ENCODE results near the gene ZNF584.
"Not testable (repeated sequence)": the region's sequence is repeated elsewhere in the genome, so short reads cannot be mapped to it uniquely, and the experiment has no call there.

Gene ZNF584

GRCh38 chr19:58408152-58409009 is at the start of gene ZNF584:
Gene ZNF584 (plus strand): TSS chr19:58408649. CDS start chr19:58409148, 499 bp downstream.
- peak; percentile 95 for DNase-seq

DNA sequence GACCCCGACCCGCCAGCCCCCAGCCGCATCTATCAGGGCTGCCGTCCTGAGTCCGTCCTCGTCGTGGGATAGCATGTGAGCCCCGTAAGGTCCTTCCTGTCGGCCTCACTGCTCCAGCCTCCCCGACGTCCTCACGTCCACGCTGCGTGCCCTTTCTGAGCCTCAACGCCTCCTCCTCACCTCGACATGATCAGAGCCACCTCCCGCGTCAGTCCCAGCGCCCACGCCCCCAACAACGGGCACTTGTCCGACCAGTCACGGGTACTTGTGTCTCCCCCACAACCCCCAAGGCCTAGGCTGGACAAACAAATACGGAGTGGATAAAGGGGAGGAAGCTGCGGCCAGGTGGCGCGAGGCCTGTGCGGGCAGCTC is 46.6 kb upstream of the ZNF584 start:
- DNase-seq, result peak; percentile 53

DNA sequence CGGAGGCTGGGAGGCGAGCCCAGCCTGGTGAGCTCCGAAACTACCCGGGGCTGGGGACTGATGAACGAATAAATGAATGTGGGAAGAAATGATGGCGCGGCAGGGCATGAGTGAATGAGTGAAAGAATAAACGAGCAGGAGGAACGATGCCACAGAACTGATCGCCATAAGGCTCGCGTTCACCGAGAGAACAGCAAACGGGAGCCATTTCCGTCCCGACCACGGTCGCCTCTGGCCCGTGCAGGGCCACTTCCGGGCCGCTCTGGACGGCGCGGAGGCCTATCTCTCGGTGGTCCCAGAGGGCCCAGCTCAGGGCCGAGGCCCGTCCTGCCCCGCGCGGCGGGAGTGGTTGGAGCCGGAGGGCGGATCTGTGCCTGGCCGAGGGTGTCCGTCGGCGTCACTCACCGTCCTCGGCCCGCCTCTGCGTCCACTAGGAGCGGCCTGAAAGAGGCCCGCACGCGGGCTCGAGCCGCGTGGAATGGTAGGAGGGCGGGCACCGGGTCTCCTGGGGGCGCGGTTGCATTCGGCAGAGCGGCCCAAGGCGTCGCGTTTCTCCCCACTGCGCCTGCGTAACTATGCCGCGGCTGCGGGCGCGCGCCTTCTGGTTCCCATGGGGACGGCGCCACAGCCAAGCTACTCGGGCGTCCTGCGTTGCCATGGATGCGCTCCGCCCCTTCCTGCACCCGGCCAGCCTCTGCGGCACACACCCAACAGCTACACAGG is 46.0 kb upstream of the ZNF584 start, which contains the start of gene ZNF497:
ZNF497 (minus strand) TSS at position 480 of the 723 bp plus-strand sequence. CDS start 5,116 bp downstream, outside the sequence.
- DNase-seq, result peak; percentile 97

- no peak for DNase-seq
Observed at GRCh38 chr19:58364146-58364545, 44.3 kb upstream of the ZNF584 start.

DNA sequence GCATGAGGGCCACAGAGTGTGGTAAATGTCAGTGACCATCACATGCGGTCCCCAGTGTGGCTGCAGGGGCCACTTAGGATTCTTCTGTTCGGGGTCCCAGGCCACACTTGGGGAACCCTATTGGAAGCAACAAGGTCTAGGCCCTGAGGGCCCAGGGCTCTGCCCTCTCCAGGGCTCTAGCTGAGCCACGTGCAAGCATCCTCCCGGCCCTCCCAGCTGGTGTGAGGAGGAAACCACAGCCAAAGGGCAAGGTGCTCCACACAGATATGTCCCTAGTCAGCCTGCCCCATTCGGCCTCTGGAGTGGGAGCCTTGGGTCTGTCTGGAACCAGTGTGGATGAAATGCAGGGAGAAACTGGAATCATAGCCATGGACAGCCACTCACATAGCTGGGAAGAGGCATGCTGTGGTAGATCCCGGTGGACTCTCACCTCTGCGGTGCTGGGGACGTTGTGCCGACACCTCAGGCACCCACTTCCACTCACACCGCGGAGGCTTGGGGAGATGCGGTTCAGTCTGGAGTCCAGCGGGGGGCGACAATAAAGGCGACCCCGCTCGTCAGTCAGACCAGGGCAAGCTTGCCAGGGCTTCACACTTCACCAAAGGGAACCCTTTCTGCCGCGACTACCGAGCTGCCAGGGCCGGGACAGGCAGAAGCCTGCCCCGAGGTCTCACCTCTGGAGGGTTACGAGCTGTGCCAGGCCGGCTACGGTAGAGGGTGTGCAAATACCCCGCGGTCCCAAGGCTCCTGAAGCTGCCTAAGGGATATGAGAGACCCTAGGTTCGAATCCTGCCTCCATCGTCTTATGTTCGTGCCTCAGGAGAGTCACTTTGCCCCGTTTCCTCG is 41.6 kb upstream of the ZNF584 start:
- no peak for DNase-seq

DNA sequence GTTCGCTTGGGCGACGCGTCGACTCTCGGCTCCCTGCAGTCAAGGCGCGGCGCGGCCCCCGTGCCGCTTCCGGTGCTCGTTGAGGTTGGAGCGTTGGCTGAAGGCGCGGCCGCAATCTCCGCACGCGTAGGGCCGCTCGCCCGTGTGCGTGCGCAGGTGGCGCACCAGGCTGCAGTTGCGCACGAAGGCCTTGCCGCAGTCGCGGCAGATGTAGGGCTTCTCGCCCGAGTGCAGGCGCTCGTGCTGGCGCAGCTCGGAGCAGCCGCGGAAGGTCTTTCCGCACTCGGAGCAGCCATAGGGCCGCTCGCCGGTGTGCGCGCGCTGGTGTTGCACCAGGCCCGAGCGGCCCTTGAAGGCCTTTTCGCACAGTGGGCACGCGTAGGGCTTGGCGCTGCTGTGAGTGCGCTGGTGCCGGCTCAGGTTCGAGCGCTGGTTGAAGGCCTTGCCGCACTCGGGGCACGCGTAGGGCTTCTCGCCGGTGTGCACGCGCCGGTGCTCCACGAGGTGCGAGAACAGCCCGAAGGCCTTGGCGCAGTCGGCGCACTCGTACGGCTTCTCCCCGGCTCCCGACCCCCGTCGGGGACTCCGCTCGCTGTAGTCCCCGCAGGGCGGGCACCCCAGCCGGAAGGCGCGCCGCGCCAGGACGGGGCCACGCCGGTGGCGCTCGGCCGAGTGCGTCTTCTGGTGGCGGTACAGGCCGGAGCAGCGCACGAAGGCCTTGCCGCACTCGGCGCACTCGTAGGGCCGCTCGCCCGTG is 40.6 kb upstream of the ZNF584 start:
- DNase-seq, result no peak

DNA sequence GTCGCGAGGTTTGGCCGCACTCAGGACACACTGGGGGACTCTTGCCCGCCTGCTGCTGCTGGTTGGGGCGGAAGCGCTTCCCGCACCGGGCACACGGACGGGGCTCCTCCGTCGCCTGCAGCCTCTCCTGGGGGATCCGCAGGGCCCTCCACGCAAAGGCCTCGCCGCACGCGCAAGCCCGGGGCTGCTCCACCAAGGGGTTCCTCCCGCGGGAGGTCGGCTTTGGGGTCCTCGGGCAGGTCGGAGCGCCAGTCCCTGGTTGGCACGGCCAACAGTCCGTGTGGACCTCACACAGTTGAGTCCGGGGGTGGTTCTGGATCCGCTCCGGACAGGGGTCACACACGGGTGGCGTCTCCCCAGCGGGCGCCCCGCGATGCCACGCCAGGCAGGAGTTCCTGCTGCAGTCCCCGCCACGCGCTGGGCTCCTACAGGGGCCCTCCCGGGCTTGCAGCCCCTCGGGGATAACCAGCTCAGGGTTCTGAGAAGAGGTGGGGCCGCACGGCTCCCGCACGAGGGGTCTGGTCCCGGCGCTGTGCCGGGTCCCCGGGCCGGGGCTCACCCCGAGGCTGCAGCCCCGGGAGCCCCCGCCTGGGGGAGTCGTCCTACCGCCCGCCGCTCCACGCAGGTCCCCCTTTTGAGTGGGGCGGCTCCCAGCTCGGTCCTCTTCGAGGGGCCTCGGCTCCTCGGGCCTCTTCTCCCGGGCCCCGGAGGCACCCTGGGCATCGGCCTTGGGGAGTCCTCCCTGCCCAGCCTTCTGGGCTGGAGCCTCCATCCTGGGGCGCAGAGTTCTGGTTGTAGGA is 39.7 kb upstream of the ZNF584 start:
- no peak for DNase-seq

DNA sequence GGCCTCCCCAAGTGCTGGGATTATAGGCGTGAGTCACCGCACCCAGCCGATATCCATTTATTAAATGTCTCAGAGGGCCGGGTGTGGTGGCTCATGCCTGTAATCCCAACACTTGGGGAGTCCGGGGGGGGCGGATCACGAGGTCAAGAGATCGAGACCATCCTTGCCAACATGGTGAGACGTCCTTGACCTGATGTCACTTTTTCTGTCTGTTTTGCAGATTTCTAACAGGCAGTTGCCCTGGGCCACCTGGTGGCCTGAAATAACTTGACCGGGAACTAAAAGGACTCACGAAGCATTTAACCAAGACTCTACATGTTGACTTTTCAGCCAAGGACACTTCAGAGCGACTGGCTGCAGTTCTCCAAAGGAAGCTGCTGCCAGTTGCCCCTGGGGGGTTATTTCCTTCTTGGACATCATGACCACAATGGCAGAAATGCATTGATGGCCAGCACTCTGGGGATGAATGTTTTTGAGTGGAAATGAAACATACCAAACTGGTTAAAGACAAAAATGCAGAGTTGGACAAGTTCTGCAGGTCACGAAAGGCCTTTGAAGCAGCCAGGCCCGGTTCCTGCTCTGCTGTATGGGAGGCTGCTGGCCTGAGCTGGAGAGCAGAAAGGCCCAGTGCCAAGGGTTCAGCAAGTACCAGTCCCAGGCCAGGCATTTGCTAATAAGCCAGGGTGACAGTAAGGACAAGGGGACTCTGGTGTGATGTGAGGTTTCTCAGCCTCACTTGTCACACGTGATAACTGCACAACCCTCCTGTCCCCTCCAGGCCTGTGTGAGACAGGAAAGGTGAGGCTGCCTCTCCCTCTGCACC is 35.9 kb upstream of the ZNF584 start:
- DNase-seq, result no peak

DNA sequence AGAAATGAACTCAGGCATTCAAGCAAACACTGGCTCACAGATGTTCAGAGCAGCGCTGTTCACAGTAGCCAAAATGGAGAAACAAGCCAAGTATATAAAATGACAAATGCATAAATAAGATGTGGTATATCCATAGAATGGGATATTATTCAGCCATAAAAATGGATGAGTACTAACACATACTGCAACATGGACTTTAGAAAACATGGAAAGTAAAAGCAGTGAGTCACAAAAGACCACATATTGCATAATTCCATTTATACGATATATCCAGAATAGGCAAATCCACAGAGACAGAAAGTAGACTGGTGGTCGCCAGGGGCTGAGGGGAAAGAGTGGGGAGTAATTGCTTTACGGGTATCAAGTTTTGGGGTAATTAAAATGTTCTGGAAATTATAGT is 34.2 kb upstream of the ZNF584 start:
- no peak for DNase-seq

- not testable (repeated sequence) for DNase-seq
Observed at GRCh38 chr19:58376724-58377123, 31.7 kb upstream of the ZNF584 start.

DNA sequence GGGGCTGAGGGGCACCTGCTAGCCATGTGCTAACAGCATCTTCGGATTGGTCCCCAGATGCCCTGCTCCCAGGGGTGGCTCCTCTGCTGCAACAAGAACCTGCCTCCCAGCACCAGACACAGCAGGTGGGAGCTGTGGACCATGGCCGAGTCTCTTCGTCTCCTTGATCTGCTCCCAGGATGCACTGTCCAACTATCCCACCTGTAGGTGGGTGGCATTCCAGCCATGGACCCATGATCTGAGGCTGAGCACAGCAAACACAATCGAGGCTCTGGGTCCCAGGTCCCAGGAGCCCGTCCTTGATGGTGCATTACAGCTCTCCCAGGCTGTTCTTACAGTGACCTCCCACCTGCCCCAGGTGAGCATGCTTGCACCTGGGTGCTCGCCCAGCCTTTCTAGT is 29.2 kb upstream of the ZNF584 start:
- DNase-seq, result no peak

DNA sequence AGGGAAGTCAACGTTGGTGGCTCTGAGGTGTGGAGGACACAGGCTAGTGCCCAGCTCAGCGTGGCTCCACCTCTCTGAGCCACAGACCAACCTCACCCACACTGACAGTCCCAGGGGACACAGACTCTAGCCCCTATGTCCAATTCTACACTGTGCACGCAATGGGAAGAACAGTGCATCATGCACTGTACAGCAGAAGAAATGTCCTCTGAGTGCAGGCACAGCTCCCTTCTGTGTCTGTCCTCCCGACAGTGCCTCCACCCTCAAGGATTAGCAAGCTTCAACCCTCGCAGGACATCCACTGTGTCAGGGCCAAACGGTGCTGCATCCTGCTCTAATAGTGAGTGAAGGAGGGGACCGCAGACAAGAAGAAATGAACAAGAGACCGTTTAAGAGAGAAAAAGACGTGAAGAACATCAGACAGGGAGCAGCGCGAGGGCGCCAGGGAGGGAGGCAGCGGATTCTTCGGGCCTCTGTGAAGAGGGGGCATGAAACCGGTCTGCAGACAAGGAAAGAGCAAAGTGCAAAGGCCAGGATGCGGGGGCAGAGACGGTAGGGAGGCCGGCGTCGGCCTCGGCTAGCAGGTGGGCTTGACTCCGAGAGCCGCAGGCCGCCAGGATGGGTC is 28.3 kb upstream of the ZNF584 start:
- DNase-seq, result no peak

DNA sequence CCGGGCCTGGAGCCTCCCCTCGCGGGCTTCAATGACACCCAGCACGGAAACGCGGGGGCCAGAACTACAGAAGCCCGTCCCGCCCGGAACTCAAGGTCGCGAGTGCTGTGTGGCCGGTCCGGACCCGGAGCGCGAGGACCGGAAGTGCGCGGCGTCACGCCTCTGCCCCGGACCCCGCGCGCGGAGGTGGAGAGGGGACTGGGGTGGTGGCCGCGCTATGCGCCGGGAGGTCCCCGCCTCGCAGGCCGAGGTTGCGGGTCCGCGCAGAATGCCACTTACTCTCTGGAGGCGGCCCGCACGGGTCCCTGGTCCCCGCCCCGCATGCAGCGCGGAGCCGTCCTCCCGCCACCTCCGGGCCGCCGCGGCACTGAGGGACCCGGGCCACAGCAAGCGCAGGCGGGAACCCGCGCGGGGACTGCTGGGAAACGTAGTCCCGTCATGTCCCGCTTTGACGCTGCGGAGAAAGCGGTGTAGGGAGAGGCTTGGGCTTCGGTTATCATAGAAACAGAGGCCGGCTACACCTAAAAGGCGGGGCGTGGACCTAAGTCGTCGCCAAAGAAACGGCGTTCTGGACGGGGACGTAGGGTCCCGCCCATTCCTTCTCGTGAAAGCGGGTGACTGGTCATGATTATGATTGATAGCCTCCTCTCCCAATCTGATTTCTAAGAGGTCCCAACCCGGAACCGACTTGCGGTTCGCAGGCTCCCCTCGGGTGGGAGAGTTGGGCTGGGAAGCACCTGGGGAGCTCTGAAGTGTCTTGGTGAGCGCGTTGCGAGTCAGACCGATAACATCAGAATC is 27.6 kb upstream of the ZNF584 start, which contains the start of gene ZNF837:
ZNF837 (minus strand) TSS at position 369 of the 798 bp plus-strand sequence. CDS start 11,698 bp downstream, outside the sequence.
- DNase-seq, result peak; percentile 98

DNA sequence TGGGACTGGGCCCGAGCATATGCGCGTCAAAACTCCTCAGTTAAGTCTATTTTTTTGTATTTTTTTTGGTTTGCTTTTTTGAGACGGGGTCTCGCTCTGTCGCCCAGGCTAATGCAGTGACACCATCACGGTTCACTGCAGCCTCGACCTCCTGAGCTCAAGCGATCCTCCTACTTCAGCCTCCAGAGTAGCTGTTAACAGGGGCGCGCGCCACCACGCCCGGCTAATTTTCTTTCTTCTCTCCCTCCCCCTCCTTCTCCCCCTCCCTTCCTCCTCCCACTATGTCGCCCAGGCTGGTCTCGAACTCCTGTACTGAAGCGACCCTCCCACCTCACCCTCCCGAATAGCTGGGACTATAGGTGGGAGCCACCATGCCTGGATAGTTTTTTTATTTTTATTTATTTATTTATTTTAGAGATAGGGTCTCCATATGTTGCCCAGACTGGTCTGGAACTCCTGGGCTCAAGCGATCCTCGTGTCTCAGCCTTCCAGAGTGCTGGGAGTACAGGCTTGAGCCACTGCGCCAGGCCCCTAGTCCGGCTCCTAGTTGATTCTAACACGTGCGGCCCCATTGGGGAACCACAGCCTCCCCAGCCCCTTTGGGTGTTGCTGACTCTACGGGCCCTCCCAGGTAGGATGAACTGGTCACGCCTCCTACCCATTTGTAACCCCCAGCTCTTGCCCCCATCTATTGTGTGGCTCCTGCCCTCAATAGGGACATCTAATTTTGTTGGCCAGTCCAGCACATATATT is 26.8 kb upstream of the ZNF584 start:
- no peak for DNase-seq

GRCh38 chr19:58382997-58383603 is 25.3 kb upstream of the ZNF584 start:
- DNase-seq, result no peak

GRCh38 chr19:58385313-58385890 is 23.0 kb upstream of the ZNF584 start:
- DNase-seq, result no peak

DNA sequence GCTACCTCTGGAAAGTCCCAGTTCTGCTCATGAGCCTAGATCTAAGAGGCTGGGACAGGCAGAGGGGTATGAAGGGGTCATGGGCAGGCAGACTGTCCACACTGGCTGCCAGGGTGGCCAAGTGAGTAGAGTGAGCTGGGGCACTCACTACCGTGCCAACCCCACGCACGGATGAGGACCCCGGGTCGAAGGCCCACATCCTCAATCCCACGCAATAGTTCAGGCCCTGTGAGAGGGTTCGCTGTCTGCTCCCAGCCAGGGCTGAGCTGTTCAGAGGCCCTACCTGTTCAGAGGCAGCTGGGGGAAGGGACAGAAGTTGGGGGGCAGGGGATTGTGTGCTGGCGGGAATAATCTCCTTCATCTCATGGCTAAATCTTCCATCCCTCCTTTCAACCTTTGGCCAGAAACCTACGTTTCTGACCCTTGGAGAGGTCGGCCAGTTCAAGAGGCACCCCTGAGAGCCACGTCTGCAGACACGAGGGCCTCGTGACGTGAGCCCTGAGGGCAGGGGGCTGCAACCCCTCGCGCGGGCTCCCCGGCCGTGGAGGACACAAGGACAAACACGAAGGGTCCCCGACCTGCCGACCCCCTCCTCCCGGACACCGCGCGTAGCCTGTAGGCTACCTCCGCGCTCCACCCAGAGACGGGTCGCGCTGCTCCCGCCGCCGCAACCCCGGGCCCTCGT is 22.4 kb upstream of the ZNF584 start:
- peak; percentile 40 for DNase-seq
